Adrenal gland (tissue), 12 donors: ENCODE results near the gene SLC19A1. TPM values are rescaled to one million over a fixed set of nuclear protein-coding genes. Genes with fewer than 3 reads are reported as not detected.

Experiments
- DNase-seq, 7 donors: peaks; one replicate each; pipeline ENCODE4 v3.0.0-alpha.2; 2019 to 2020
- H3K27ac ChIP-seq, 5 donors: fragments of 200-600 bp; sonication (generic) in 4 of 5; 1 replicate in 3 of 5; 2 replicates in 2 of 5; pipeline versions ENCODE4 v1.5.1 to v1.8.0; 2016 to 2020; ENCODE audit warnings: mild to moderate bottlenecking in 1 of 5
- H3K27me3 ChIP-seq: fragments of 200-600 bp; 2 replicates; pipeline ENCODE4 v1.8.0; 2021
- H3K36me3 ChIP-seq, 2 donors: fragments of 200-600 bp; replicated peaks in 1 of 2; 1 replicate in 1 of 2; 2 replicates in 1 of 2; pipeline versions ENCODE4 v1.5.1 to v1.8.0; 2018 to 2022
- H3K4me1 ChIP-seq, 2 donors: fragments of 200-600 bp; replicated peaks in 1 of 2; 1 replicate in 1 of 2; 2 replicates in 1 of 2; pipeline versions ENCODE4 v1.5.1 to v1.8.0; 2018 to 2021
- H3K4me3 ChIP-seq, 4 donors: fragments of 200-600 bp; sonication (generic) in 3 of 4; one replicate each; pipeline ENCODE4 v1.5.1; 2016 to 2018
- H3K9me3 ChIP-seq, 3 donors: fragments of 200-600 bp; sonication (generic) in 1 of 3; replicated peaks in 1 of 3; 1 replicate in 2 of 3; 2 replicates in 1 of 3; pipeline versions ENCODE4 v1.5.1 to v1.8.0; 2016 to 2021
- CTCF ChIP-seq, 6 experiments: fragments of 450-650 bp in 4 of 6; fragments of 200-600 bp in 2 of 6; sonication (generic) in 1 of 6; IDR thresholded peaks; 1 replicate in 5 of 6; 2 replicates in 1 of 6; pipeline versions ENCODE4 v1.5.1 to v1.8.0; 2016 to 2021; ENCODE audit warnings: antibody characterized with exemption in 6 of 6, mild to moderate bottlenecking in 2 of 6, moderate library complexity in 1 of 6
- POLR2A ChIP-seq, 2 donors: fragments of 450-650 bp; IDR thresholded peaks; one replicate each; pipeline ENCODE4 v1.6.1; 2017; ENCODE audit warnings: antibody characterized with exemption in 2 of 2, mild to moderate bottlenecking in 2 of 2, moderate library complexity in 1 of 2
- WGBS, 4 donors: extraction: QIAGEN DNeasy Blood & Tissue Kit in 2 of 4; methylation state at CpG; one replicate each; pipeline versions ENCODE4 v1.1.5 to v1.1.7; 2013 to 2017; 5-methylcytosine and 5-hydroxymethylcytosine counted together
- intact Hi-C, 2 donors: fragments of 100-400 bp; cut with DNase I; formaldehyde crosslinking; loops; one replicate each; pipeline versions ENCODE4 v1.14.1 to v1.15.0; 2022 to 2023
- polyA plus RNA-seq, 3 donors: library from polyadenylated mRNA; stranded (reverse); fragments of 200-250 nt in 2 of 3; fragments of 350-450 nt in 1 of 3; fragmentation: Illumina TruSeq in 1 of 3; extraction: RNeasy Lipid Tissue Mini Kit (QIAGEN cat#74804) in 1 of 3; gene quantifications; one replicate each; pipeline ENCODE4 v1.2.3, GENCODE V29; 2013 to 2014
- total RNA-seq, 9 donors: library from RNA; depleted of rRNA in 4 of 9; stranded (reverse); fragments of >200 nt in 4 of 9; fragments of 120-200 nt in 1 of 9; fragmentation: NEBNext Ultra II Directional in 1 of 9; extraction: Animal tissue kit (Norgen Biotek cat#: 25700) in 1 of 9; gene quantifications; one replicate each; pipeline versions ENCODE4 v1.1.0 to v1.2.4, GENCODE V29; 2013 to 2023
- donor health status: healthy with polysubstance abuse.
- donor health status: Bipolar disorder and iron deficiency.
- donor health status: DM: yes; HTN: yes; CAD: no.
- donor health status: DM: no; HTN: no; CAD: no.
- donor health status: DM: no; HTN: no; CAD: no.
- donor health status: DM: yes; HTN: yes; CAD: no.

Gene SLC19A1
- total and polyA plus RNA-seq, 12 donors, result 1.7 to 21.2 (median 15.3) TPM

- Histone ChIP-seq H3K4me1 (peaks cover 0 to 4% of the 10 kb centered on the region in 2 donors), H3K27me3 (no peaks in the 10 kb centered on the region), H3K4me3 (peak overlapping the region in 1 of 4 donors; percentile 1), H3K9me3 (no peaks in the 10 kb centered on the region), H3K36me3 (no peaks in the 10 kb centered on the region), H3K27ac (peak overlapping the region in 2 of 5 donors; percentile 26 to 50)
- no peak for DNase-seq
- TF ChIP-seq CTCF (IDR thresholded peaks at IDR 0.05) (no peak), POLR2A (IDR thresholded peaks at IDR 0.05) (no peak)
- intact Hi-C loops, result no loop called here
- WGBS, 4 donors, result 85 to 89% (median 86%) methylated on average over 17 to 47 of the region's 47 CpGs
These were observed 86.3 kb downstream of the SLC19A1 start for GRCh38 chr21:45455674-45456583.

- Histone ChIP-seq H3K9me3 (no peaks in the 10 kb centered on the region), H3K27ac (peak overlapping the region in 2 of 5 donors; percentile 26 to 50), H3K4me3 (peak overlapping the region in 1 of 4 donors; percentile 1), H3K27me3 (no peaks in the 10 kb centered on the region), H3K36me3 (no peaks in the 10 kb centered on the region), H3K4me1 (no peaks in the 10 kb centered on the region)
- DNase-seq, result no peak
- 50 to 100% (median 64%) methylated on average over 2 to 23 of the region's 23 CpGs for WGBS, 4 donors
- intact Hi-C loops, result no loop called here
- no peak for TF ChIP-seq CTCF (IDR thresholded peaks at IDR 0.05)
These were observed 87.1 kb downstream of the SLC19A1 start for GRCh38 chr21:45454926-45455673.

GRCh38 chr21:45454060-45454925 is 87.9 kb downstream of the SLC19A1 start:
- no peak overlapping the region for H3K4me3 ChIP-seq
- H3K27me3 ChIP-seq, result no peaks in the 10 kb centered on the region
- no peaks in the 10 kb centered on the region for H3K4me1 ChIP-seq
- intact Hi-C loops, result no loop called here
- no peaks in the 10 kb centered on the region for H3K9me3 ChIP-seq
- 71 to 86% (median 82%) methylated on average over 17 to 24 of the region's 24 CpGs for WGBS, 4 donors
- DNase-seq, result no peak
- TF ChIP-seq POLR2A (IDR thresholded peaks at IDR 0.05) (no peak), CTCF (IDR thresholded peaks at IDR 0.05) (no peak)
- H3K36me3 ChIP-seq, result no peaks in the 10 kb centered on the region
- peak overlapping the region in 2 of 5 donors; percentile 9 to 50 for H3K27ac ChIP-seq
